Right ventricle myocardium inferior (tissue), 1 donor: ENCODE data around the gene KCND3. TPM values are rescaled to one million over a fixed set of nuclear protein-coding genes. Genes with fewer than 3 reads are reported as not detected.

Source experiments
- ATAC-seq: fragments of 200-7000 bp; cut with Tn5 transposase; one replicate; pipeline ENCODE4 v1.9.1; 2020; ENCODE audit warnings: mild to moderate bottlenecking, moderate library complexity
- DNase-seq: peaks from one replicate; pipeline ENCODE4 v3.0.0; 2021; ENCODE audit errors: missing footprints
- intact Hi-C: fragments of 100-400 bp; cut with DNase I; formaldehyde crosslinking; loops from one replicate; pipeline ENCODE4 v1.11.0; 2022
- total RNA-seq: library from RNA; stranded (reverse); fragmentation: NEBNext Ultra II Directional; extraction: Animal tissue kit (Norgen Biotek cat#: 25700); gene quantifications from one replicate; pipeline ENCODE4 v1.2.1, GENCODE V29; 2021
- donor health status: DM: no; HTN: yes; CAD: no; lungs with severe emphysema.

Gene KCND3
- total RNA-seq, 1 donor from 2014 or later = 20.7 TPM

DNA sequence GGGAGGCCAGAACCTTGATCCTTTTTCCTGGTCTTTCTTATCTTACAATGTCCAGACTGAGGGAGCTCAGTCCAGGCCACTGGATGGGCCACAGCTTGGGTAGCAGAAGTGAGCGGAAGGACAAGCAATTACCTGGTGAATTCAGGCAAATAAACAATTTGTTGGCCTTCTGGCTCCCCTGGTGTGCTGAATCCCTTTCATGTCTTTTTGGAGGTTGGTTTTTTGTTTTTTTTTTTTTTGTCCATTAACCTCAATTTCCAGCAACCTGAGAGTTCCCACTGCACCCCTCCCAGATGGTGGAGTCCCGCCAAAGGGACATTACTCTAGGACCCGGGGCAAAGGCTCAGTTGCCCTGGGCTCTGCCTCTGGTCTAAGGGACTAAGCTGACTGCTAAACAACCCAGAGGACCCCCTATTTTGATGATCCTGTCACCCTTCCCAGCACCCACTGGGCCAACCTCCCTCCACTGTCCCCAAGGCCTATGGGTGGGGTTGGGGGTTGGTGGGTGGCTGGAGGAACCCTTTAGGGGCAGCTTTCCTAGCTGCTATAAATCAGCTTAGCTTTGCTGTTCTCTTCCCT, 85.5 kb downstream of the KCND3 start:
- peak; percentile 2 for ATAC-seq
- intact Hi-C loops = loop anchor here (5.0 kb wide), 1 partner anchor 83 kb away; the partner anchor contains the start of gene KCND3
- DNase-seq = no peak

DNA sequence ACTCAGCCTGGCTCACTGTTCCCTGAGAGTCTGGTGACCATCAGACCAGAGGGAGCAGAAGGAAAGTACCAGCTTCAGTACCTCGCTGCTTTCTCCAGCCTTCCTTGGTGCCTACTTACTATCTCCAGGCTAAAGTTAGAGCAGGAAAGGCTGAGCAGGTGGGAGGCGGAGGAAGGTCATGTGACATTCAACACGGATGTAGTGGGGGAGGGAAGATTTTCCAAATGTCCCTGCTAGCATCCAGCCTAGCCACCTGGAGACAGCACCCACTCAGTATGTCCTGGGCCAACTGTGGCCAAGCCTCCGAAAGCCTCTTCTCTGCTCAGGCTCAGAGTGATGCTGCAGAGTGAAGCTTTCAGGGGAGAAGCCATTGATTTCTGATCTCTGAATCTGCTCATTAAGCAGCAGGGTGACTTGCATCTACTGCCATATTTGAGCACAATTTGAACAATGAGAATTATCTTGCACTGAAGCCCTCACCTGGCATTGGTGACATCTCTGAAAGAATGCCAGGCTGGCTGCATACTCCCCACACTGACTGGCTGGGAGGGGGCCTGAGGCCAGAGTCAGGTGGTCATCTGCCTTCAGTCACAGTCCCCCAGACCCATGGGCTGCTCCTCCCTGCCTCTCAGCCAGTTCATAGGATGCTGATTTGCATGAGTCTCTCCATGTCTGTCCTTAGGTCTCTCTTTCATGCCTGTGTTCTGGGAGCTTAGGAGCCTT, 86.2 kb downstream of the KCND3 start:
- ATAC-seq (no peak), DNase-seq (no peak)
- intact Hi-C loops = loop anchor here (5.0 kb wide), 1 partner anchor 84 kb away; the partner anchor contains the start of gene KCND3

DNA sequence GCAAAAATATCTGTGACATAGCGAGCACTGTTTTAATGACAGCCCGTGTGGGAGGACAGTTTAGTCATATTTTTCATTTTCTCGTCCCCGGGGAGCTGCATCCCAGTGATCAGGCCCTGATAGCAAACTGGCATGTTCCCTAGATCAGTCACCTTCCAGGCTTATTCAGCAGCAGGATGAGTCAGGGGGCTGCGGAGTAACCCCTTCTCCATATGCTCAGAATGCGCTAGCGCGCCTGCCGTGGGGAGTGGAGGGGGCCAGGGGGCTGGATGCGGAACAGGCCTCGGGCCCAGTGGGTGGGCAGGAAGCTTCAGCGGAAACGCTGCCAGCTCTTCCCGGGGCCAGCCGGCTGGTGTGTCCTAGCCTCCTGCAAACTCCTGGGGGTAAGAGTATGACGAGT, 94.0 kb downstream of the KCND3 start:
- intact Hi-C loops = no loop called here
- DNase-seq = no peak
- ATAC-seq = no peak

DNA sequence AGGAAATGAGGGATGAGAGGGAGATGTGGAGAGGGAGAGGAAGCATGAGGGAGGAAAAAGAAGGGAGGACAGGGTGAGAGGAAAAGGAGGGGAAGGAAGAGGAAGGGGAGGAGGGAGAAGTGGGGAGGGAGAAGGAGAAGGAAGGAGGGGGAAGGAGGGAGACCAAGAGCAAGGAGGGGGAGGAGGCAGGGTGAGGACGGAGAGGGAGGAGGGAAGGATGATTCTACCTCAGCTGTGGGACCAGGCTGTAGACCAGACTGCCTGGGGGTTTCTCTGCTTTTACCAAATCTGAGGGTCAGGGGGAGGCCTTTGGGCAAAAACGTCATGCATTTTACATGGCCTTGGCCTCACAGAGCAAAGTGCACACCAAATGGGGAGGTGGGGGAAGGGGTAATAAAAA, 94.5 kb downstream of the KCND3 start:
- ATAC-seq = no peak
- no peak for DNase-seq
- intact Hi-C loops = no loop called here

DNA sequence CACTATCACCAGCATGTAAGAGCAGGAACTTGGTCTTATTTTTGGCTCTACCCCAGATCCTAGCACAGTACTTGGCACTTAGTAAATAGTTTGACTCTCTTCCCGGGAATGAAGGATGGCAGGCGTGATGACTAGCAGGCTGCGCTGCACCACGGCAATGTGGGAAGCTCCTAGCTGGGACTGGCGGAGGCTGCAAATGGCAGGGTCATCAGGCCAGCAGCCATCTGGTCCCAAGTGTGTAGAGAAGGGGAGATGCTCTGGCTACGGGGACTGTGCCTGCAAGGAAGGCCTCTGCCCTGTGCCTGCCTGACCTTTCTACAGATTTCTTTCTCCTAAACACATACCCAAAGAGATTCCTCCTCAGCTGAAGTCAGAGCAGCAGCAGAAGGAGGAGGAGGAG, 95.0 kb downstream of the KCND3 start:
- intact Hi-C loops = no loop called here
- ATAC-seq (no peak), DNase-seq (no peak)

DNA sequence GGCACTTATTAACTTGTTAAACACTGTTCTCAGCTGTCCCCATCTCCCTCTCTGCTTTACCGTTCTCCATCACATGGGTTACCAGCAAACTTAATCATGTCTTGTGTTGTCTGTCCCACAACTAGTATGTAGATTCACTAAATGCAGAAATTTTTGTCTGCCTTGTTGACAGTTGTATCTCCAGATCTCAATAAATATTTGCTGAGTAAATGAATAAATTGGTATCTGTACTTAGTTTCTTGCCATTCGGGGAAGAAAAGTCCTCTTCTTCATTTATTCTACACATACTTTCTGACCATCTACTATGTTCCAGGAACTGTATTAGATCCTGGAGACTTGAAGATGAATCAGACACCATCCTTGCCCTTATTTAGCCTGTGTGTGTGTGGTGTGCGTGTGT, 97.9 kb downstream of the KCND3 start:
- DNase-seq (no peak), ATAC-seq (no peak)
- intact Hi-C loops = no loop called here

DNA sequence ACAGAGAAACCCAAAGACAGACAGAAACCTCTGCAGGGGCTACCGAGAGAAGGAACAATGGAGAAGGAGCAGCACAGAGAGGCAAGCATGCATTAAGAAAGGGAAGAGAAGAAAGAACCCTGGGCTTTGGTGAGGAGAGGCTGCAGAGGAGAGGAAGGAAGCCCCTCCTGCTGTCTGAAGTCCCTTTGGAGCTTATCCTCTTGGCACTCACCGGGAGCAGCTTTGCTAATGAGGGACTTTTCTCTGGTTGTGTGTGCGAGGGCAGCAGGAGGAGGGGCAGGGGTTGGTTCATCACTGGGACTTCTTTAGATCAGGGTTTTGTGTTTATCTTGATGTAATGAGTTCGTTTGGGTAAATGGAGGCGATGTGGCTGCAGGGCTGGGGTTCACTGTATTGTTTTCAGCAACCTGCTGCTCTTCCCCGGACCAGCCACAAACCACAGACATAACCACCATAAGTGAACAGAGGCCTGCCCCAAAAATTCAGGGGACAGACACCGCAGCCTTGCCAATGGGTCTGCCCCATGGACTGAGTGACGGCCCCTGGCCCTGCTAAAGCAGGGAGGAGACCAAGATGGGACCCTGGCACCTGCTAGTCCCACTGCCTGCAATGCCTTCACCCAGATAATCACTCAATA, 100.6 kb downstream of the KCND3 start:
- no peak for ATAC-seq
- no peak for DNase-seq
- intact Hi-C loops = loop anchor here (5.0 to 10.0 kb wide), 2 partner anchors 73 to 256 kb away; no protein-coding TSS in a partner anchor

DNA sequence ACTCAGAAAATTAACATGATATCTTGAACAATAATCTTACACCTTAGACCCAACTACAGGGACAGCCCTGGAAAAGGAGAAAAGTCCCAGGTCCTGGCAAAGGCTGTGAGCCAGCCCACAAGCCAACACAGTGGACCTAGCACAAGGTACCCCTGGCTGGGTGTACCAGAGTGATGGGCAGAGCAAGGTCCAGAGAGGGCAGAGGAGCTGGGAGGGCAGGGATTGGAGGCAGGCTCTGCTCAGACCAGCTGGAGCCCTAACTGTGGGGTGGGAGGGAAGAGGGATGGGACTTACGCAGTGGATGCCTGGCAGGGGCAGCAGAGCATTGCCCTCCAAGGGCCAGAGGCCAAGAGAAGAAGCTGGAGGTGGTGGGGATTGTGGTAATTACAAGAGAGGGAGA, 101.6 kb downstream of the KCND3 start:
- ATAC-seq (no peak), DNase-seq (no peak)
- intact Hi-C loops = loop anchor here (5.0 to 10.0 kb wide), 2 partner anchors 74 to 257 kb away; no protein-coding TSS in a partner anchor

DNA sequence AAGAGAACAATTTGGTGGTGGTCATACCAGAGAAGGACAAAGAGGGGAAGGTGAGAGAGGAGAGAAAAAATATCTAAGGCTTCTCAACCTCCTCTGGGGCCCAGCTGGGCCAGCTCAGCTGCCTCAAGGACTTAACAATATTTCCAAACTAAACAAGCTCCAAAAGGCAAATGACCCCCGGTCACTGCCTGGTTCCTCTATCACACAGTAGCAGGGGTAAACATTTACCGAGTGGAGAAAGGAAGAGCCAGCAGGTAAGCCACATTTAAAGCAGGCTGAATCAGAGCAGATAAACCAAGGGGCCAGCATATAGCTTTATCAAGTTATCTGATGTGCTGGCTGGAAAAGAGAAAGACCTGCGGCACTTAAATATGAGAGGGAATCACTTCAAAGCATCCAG, 102.1 kb downstream of the KCND3 start:
- intact Hi-C loops = loop anchor here (5.0 to 10.0 kb wide), 2 partner anchors 75 to 257 kb away; no protein-coding TSS in a partner anchor
- no peak for ATAC-seq

DNA sequence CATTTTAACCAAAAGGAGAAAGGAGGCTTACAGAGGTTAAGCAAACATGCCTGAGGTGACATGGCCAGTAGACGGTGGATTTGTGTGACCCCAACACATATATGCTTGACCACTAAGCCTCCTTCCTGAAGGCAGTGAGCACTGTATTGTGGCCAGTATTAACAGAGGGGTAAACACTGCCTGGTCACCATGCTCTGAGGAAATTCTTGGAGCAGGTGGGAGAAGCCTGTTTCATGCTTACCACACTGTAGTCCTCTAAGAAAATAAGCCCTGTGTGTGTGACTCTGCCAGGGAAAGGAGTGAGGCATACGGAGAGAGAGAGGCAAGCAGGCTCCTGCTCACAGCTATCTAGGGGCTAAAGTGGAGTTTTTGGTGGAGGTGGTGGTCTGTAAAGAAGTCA, 102.7 kb downstream of the KCND3 start:
- DNase-seq = no peak
- intact Hi-C loops = loop anchor here (5.0 to 10.0 kb wide), 2 partner anchors 76 to 258 kb away; no protein-coding TSS in a partner anchor
- no peak for ATAC-seq

More for the DNA sequence above, 102.1 kb downstream of the KCND3 start:
- DNase-seq = no peak

DNA sequence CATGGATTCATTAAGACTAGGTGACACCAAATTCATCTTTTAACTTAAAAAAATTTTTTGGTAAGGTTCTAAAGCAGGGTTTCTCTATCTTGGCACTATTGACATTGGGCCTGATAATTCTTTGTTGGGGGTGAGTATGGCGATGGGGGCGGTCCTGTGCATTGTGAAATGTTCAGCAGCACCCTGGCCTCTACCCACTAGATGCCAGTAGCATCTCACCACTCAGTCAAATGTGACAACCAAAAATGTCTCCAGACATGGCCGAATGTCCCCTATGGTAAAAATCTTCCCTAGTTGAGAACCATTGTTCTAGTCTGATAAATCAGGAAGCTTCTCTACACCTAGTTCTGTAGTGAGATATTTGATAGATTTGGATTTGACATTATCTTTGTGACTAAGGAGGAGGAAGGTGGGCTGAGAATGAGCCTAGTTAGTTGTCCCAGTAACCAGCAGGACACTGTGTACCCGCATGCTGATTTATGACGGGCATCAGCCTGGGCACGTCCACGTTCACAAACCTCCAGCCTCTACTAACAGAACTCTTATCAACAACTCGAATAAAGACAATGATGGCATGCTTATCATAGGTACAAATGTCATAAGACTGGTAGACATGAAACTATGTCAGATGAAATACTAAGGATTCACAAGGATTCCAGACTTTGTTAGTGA, 104.6 kb downstream of the KCND3 start:
- intact Hi-C loops = loop anchor here (2.0 to 10.0 kb wide), 3 partner anchors 77 to 260 kb away; partner anchors contain the start of gene KCND3
- ATAC-seq (peak; percentile 62), DNase-seq (peak; percentile 64)

DNA sequence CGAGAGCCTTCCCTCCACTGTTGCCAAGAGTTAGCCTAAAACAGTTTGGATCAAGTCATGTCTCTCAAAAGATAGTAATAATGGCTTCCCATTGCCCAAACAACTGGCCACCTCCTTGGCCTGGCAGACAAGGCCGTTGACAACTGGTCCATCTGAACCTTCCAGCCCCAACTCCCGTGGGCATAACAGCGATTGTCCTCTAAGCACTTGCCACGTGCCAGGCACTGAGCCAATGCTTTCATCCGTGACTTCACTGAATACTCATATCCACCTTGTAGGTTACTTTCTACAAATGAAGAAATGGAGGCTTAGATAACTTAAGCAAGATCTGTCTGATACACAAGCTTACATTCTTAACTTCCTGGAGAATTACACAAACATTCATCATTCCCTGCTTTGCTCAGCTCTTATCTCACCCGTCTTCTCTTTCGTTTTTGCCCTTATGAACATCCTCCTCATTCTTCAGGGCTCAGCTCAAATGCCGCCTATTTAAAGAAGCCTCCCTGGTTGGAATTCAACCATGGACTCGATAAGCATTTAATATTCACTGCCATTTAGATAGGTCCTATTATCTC, 106.4 kb downstream of the KCND3 start:
- ATAC-seq = no peak
- intact Hi-C loops = loop anchor here (10.0 kb wide), 1 partner anchor 262 kb away; no protein-coding TSS in a partner anchor
- DNase-seq = no peak

DNA sequence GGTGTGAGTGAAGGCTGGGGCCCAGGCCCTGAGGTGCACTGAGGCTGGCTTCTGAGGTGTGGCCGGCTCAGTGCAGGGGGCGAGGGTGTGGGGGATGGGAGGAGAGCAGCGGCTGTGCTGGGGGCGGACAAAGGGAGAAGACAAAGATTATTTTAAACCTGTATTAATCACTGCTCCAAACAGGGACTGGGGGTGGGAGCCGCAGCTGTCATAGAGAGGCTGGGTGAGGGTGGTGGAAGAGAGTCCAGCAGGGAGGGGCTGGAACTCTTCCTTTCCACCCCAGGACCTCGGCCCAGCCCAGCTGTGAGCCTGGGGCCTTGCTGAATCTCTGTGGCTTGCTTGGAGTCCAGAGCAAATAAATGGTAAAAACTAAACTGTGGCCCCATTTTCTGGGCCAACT, 106.9 kb downstream of the KCND3 start:
- DNase-seq (no peak), ATAC-seq (no peak)
- intact Hi-C loops = loop anchor here (10.0 kb wide), 1 partner anchor 262 kb away; no protein-coding TSS in a partner anchor

DNA sequence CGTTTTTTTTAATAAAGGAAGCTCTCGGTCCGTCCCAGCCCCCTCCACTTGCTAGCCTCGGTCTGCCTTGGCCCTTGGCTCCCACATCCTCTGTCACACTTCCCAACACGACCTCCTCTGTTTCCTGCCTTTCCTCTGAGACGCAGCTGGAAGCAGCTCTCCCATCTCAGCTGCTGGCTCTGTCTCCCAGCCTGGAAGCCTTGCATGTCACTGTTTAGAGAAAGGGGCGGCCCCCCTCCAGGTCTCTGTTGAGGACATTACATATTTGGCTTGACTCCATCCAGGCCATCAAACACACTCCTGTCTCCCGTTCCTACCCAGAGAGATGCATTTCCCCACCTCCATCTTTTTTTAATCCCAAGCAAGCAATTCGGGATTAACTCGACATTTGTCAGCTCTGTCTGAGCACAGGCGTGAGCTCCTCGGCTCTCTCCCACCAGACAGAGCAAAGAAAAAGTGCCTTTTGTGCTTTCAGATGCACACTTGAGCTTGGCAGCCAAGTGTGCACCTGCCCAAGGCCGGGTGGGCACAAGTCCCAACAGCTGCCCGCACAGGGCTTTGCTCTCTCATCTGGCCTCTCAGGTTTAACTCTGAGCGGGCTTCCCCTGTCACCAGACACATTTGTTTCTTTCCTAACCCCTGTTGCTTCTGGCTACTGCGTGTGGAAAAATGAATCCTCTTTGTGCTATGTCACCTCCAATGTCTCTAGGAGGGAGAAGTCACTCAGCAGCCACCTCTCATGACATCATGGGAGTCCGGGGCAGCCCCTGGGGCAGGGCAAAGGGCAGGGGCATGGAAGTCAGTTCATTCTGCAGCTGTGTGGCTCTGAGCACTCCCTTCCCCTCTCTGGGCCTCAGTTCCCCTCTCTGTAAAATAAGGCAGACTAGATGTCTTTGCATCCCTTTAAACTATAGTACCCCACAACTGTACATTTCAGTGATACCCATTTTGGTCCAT, 108.3 kb downstream of the KCND3 start:
- ATAC-seq (peak; percentile 56), DNase-seq (peak; percentile 69)
- intact Hi-C loops = loop anchor here (10.0 kb wide), 1 partner anchor 264 kb away; no protein-coding TSS in a partner anchor

DNA sequence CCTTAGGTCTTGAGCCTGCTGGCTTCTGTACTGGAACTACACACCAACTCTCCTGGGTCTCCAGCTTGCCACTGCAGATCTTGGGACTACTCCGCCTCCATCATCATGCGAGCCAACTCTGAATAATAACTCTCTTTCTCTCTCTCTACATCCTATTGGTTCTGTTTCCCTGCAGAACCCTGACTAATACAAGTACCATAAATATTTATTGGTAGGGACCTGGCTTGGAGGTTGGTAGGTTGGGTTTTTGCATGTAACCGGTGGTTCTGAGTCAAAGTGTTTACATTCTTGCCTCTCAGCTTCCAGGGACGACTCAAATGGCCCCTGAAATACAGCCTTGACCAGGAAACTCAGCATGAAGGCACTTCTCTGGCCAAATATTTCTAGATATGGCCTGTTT, 110.4 kb downstream of the KCND3 start:
- DNase-seq (no peak), ATAC-seq (no peak)
- intact Hi-C loops = loop anchor here (5.0 kb wide), 2 partner anchors 77 to 88 kb away; no protein-coding TSS in a partner anchor

DNA sequence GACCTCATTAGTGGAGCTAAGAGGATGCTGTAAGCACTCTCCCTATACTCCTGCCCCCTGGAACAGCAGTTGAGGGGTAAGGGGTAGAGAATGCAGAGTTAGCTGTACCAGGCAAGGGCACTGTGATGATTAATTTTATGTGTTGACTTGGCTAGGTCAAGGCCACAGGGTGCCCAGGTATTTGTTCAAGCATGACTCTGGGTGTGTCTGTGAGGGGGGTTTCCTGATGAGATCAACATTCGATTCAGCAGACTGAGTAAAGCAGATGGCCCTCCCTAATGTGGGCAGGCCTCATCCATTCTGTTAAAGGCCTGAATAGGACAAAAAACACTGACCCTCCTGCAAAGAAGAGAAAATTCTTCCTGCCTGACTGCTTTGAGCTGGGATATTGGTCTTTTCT, 110.8 kb downstream of the KCND3 start:
- no peak for DNase-seq
- no peak for ATAC-seq
- intact Hi-C loops = loop anchor here (5.0 kb wide), 2 partner anchors 76 to 89 kb away; no protein-coding TSS in a partner anchor

DNA sequence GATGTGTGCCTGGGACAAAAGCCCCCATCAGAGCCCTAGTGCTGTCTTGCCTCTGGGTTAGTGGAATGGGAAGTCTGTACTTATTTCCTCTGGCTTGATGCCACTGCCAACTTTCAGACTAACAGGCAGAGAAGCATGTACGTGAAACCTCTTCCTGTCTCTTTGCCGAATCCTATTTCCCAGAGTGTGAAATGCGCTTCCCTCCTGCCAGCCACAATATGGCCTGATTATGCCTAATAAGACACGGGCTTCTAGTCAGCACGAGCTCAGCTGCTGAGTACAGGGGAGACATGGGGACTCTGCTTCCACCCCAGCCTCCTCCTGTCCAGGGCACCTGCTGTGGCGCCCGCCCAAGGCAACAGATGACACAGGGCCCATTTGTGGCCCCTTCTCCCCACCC, 111.4 kb downstream of the KCND3 start:
- DNase-seq (no peak), ATAC-seq (no peak)
- intact Hi-C loops = loop anchor here (5.0 kb wide), 2 partner anchors 76 to 89 kb away; no protein-coding TSS in a partner anchor
